K562 (cell line): ENCODE measurements around the gene TEX35. TPM values are rescaled to one million over a fixed set of nuclear protein-coding genes. Genes with fewer than 3 reads are reported as not detected.

ENCODE experiments used
- ARID1B ChIP-seq: fragments of 450-650 bp; IDR thresholded peaks from 2 replicates; pipeline ENCODE4 v1.6.1; 2016; ENCODE audit warnings: antibody characterized with exemption, mild to moderate bottlenecking, inconsistent platforms
- CTBP1 ChIP-seq: fragments of 450-650 bp; IDR thresholded peaks from 2 replicates; pipeline ENCODE4 v1.6.1; 2016; ENCODE audit warnings: borderline replicate concordance
- DNMT1 ChIP-seq: fragments of 450-650 bp; IDR thresholded peaks from 2 replicates; pipeline ENCODE4 v1.6.1; 2016; ENCODE audit warnings: antibody characterized with exemption, mild to moderate bottlenecking
- ESRRB ChIP-seq: fragments of 250-450 bp; sonication (Bioruptor Pico); IDR thresholded peaks from 2 replicates; pipeline ENCODE4 v1.5.0; 2020; ENCODE audit warnings: mild to moderate bottlenecking, moderate library complexity, borderline replicate concordance
- MYBL2 ChIP-seq, 2 experiments: fragments of 450-650 bp in 1 of 2; sonication (generic) in 1 of 2; formaldehyde crosslinking in 1 of 2; IDR thresholded peaks; 2 replicates each; pipeline versions ENCODE4 v1.6.1 to v1.8.1; 2017 to 2022; ENCODE audit warnings: borderline replicate concordance in 1 of 2, inconsistent platforms in 1 of 2, low read depth in 1 of 2, mild to moderate bottlenecking in 1 of 2, missing genetic modification reagents in 1 of 2, moderate library complexity in 1 of 2
- MYC ChIP-seq, 2 experiments: fragments of 250-450 bp in 1 of 2; sonication (Bioruptor Pico) in 1 of 2; IDR thresholded peaks; 2 replicates each; pipeline versions ENCODE4 v1.5.1 to v1.6.1; 2012 to 2021; ENCODE audit warnings: low read depth in 2 of 2, borderline replicate concordance in 1 of 2, improper control_type of control experiment in 1 of 2, low read length in 1 of 2, mild to moderate bottlenecking in 1 of 2, moderate library complexity in 1 of 2
- NFRKB ChIP-seq: fragments of 450-650 bp; IDR thresholded peaks from 2 replicates; pipeline ENCODE4 v1.6.1; 2016; ENCODE audit warnings: low read depth
- PML ChIP-seq: IDR thresholded peaks from 2 replicates; pipeline ENCODE4 v1.6.1; 2012; ENCODE audit warnings: low read length, inconsistent platforms
- SIN3A ChIP-seq, 2 experiments: fragments of 150-350 bp in 1 of 2; IDR thresholded peaks; 2 replicates each; pipeline ENCODE4 v1.6.1; 2011 to 2016; ENCODE audit warnings: borderline replicate concordance in 2 of 2, low read depth in 2 of 2, low read length in 2 of 2, mild to moderate bottlenecking in 2 of 2, moderate library complexity in 2 of 2; ENCODE audit not compliant: control insufficient read depth in 1 of 2
- SP1 ChIP-seq: sonication (generic); formaldehyde crosslinking; IDR thresholded peaks from 2 replicates; pipeline ENCODE4 v1.8.1; 2022; ENCODE audit warnings: mild to moderate bottlenecking, missing genetic modification reagents
- TBL1XR1 ChIP-seq, 2 experiments: IDR thresholded peaks; 2 replicates each; pipeline ENCODE4 v1.6.1; 2012; ENCODE audit warnings: improper control_type of control experiment in 2 of 2, low read length in 2 of 2, mild to moderate bottlenecking in 1 of 2
- TGIF2 ChIP-seq: sonication (generic); formaldehyde crosslinking; IDR thresholded peaks from 2 replicates; pipeline ENCODE4 v1.8.1; 2022; ENCODE audit warnings: mild to moderate bottlenecking, missing genetic modification reagents, moderate library complexity
- THRAP3 ChIP-seq: fragments of 450-650 bp; IDR thresholded peaks from 2 replicates; pipeline ENCODE4 v1.6.1; 2016; ENCODE audit warnings: mild to moderate bottlenecking, inconsistent platforms, borderline replicate concordance
- YBX1 ChIP-seq: fragments of 450-650 bp; IDR thresholded peaks from 2 replicates; pipeline ENCODE4 v1.7.1; 2016; ENCODE audit warnings: mild to moderate bottlenecking
- ZNF253 ChIP-seq: fragments of 250-450 bp; sonication (Bioruptor Pico); conservative IDR thresholded peaks from 2 replicates; pipeline ENCODE4 v1.6.1; 2021; ENCODE audit warnings: mild to moderate bottlenecking
- ZNF384 ChIP-seq: IDR thresholded peaks from 2 replicates; pipeline ENCODE4 v1.6.1; 2012; ENCODE audit warnings: low read depth, low read length, improper control_type of control experiment
- ZNF398 ChIP-seq: fragments of 250-450 bp; sonication (Bioruptor Pico); IDR thresholded peaks from 2 replicates; pipeline ENCODE4 v1.8.0; 2021; ENCODE audit warnings: moderate library complexity, mild to moderate bottlenecking, inconsistent platforms
- ZNF449 ChIP-seq: fragments of 250-450 bp; sonication (Bioruptor Pico); IDR thresholded peaks from 2 replicates; pipeline ENCODE4 v1.8.0; 2022; ENCODE audit warnings: moderate library complexity, mild to moderate bottlenecking, inconsistent platforms
- ZNF76 ChIP-seq: fragments of 250-450 bp; sonication (Bioruptor Pico); IDR thresholded peaks from 2 replicates; pipeline ENCODE4 v1.4.0; 2020; ENCODE audit warnings: mild to moderate bottlenecking, moderate library complexity, borderline replicate concordance
- polyA plus RNA-seq, 8 experiments: library from polyadenylated mRNA; depleted of rRNA in 4 of 8; stranded (reverse) in 5 of 8; unstranded in 3 of 8; fragments of >200 nt; fragmentation: Nextera tagmentation in 2 of 8; fragmentation: Illumina TruSeq in 1 of 8; extraction: Ambion mirVana in 2 of 8; extraction: Trizol in 1 of 8; gene quantifications; 2 replicates each; pipeline versions ENCODE4 v1.2.1 to v1.2.3, GENCODE V29; 2011 to 2014; ENCODE audit warnings: inconsistent platforms in 1 of 8, missing spikeins in 1 of 8
- total RNA-seq, 7 experiments: library from RNA; depleted of rRNA in 6 of 7; stranded (reverse); fragments of >200 nt in 6 of 7; fragmentation: Illumina TruSeq in 2 of 7; extraction: Trizol in 2 of 7; gene quantifications; 2 replicates each; pipeline versions ENCODE4 v1.2.1 to v1.2.3, GENCODE V29; 2011 to 2021; ENCODE audit warnings: low replicate concordance in 1 of 7
- TF ChIP-seq, protein P1 (sequence below): sonication (generic); formaldehyde crosslinking; IDR thresholded peaks from 2 replicates; pipeline ENCODE4 v1.8.1; 2023; ENCODE audit warnings: mild to moderate bottlenecking, missing genetic modification reagents
- TF ChIP-seq, protein P2 (sequence below): sonication (generic); formaldehyde crosslinking; IDR thresholded peaks from 2 replicates; pipeline ENCODE4 v1.8.0; 2022; ENCODE audit warnings: mild to moderate bottlenecking, missing genetic modification reagents

TEX35 gene
- total and polyA plus RNA-seq, 9 of the 15 experiments (the other 6 are each of a cell fraction or from before 2014, with no cell fraction given) = not detected

DNA sequence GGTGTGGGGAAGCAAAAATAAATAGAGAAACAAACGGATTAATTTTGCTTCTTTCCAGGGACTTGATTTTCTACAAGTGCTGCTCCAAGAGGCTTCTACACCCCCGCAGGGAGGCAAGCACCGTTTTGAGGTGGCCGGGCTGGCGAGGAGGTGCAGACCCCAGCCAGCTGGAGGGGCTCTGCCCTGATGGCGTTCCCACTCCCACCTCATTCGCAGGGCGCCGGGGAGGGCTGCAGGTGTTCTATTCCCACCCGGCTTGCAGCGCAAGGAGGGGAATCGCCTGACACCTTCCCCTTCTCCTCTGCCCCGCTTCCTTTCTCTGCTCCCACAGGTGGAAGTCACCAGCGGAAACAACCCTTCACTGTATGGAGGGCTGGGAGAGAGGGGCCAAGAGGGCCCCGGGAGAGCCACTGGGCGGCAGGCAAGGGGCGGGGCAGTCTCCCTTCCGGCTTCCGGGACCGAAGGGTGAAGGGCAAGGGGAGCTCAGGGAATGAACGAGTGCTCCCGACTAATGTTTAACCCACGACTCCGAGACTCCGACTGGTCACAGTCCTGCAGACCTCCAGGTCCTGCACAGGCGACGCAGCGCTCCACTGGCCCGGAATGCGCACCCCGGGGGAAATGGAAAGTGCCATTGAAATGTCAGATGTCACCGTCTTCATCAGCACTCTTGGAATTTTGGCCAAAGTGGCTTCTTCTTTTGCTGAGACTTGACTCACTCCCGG, 29.1 kb downstream of the TEX35 start (continued):
- TF ChIP-seq ESRRB (CRISPR knock-in tag) (no peak), MYC (IDR thresholded peaks at IDR 0.05; ENCODE audit: low read depth, low read length) (no peak), MYC (CRISPR knock-in tag; IDR thresholded peaks at IDR 0.05; ENCODE audit: borderline replicate concordance, low read depth) (0 out of 2 replicates have a peak, but pooled peaks have one; percentile 29), MYBL2 (IDR thresholded peaks at IDR 0.05; ENCODE audit: low read depth) (no peak), MYBL2 (CRISPR knock-in tag; IDR thresholded peaks at IDR 0.05; ENCODE audit: borderline replicate concordance) (no peak), ZNF449 (CRISPR knock-in tag) (no peak), THRAP3 (no peak), NFRKB (no peak), ZNF384 (no peak), CTBP1 (no peak), SIN3A (IDR thresholded peaks at IDR 0.05; ENCODE audit: borderline replicate concordance in 2 of 2, control insufficient read depth in 1 of 2, low read depth in 2 of 2, low read length in 2 of 2) (no peak), PML (no peak), SP1 (no peak), ARID1B (no peak), TGIF2 (CRISPR knock-in tag) (peak; percentile 45; the same call in 1 of the 2 replicates), ZNF253 (no peak), YBX1 (no peak), ZNF398 (CRISPR knock-in tag) (no peak), DNMT1 (no peak), ZNF76 (CRISPR knock-in tag) (no peak), TBL1XR1 (IDR thresholded peaks at IDR 0.05; ENCODE audit: low read length in 2 of 2) (no peak)
- TF ChIP-seq, protein P1, sequence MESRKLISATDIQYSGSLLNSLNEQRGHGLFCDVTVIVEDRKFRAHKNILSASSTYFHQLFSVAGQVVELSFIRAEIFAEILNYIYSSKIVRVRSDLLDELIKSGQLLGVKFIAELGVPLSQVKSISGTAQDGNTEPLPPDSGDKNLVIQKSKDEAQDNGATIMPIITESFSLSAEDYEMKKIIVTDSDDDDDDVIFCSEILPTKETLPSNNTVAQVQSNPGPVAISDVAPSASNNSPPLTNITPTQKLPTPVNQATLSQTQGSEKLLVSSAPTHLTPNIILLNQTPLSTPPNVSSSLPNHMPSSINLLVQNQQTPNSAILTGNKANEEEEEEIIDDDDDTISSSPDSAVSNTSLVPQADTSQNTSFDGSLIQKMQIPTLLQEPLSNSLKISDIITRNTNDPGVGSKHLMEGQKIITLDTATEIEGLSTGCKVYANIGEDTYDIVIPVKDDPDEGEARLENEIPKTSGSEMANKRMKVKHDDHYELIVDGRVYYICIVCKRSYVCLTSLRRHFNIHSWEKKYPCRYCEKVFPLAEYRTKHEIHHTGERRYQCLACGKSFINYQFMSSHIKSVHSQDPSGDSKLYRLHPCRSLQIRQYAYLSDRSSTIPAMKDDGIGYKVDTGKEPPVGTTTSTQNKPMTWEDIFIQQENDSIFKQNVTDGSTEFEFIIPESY (CRISPR knock-in tag) = no peak
- TF ChIP-seq, protein P2, sequence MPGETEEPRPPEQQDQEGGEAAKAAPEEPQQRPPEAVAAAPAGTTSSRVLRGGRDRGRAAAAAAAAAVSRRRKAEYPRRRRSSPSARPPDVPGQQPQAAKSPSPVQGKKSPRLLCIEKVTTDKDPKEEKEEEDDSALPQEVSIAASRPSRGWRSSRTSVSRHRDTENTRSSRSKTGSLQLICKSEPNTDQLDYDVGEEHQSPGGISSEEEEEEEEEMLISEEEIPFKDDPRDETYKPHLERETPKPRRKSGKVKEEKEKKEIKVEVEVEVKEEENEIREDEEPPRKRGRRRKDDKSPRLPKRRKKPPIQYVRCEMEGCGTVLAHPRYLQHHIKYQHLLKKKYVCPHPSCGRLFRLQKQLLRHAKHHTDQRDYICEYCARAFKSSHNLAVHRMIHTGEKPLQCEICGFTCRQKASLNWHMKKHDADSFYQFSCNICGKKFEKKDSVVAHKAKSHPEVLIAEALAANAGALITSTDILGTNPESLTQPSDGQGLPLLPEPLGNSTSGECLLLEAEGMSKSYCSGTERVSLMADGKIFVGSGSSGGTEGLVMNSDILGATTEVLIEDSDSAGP (CRISPR knock-in tag) = no peak
